HEK293 (cell line): ENCODE data around the gene PPP4C.

Source experiments
- CTCF ChIA-PET: fragments of 350-600 bp; formaldehyde crosslinking; extraction: SDS; loops from one replicate; lab custom pipeline; 2021; ENCODE audit warnings: antibody characterized with exemption; lab: Yijun Ruan, JAX
- POLR2A ChIA-PET: fragments of 300-600 bp; formaldehyde crosslinking; extraction: SDS; loops from one replicate; lab custom pipeline; 2020; ENCODE audit warnings: antibody characterized with exemption, inconsistent platforms; lab: Yijun Ruan, JAX
- H3K27ac ChIP-seq: fragments of 200-500 bp; sonication (Bioruptor generic); 2 replicates; pipeline ENCODE4 v1.5.1; 2014; ENCODE audit warnings: low read depth, low read length, control low read depth, inconsistent platforms; ENCODE audit errors: extremely low read depth
- H3K36me3 ChIP-seq, 2 experiments: fragments of 200-500 bp in 1 of 2; sonication (Bioruptor generic) in 1 of 2; 1 replicate in 1 of 2; 2 replicates in 1 of 2; pipeline ENCODE4 v1.5.1; 2014 to 2017; ENCODE audit warnings: inconsistent platforms in 2 of 2, low read length in 2 of 2; ENCODE audit not compliant: control insufficient read depth in 2 of 2, insufficient read depth in 1 of 2
- H3K4me1 ChIP-seq: fragments of 200-500 bp; sonication (Bioruptor generic); 2 replicates; pipeline ENCODE4 v1.5.1; 2014; ENCODE audit warnings: mild to moderate bottlenecking, low read length, inconsistent platforms; ENCODE audit not compliant: control insufficient read depth, insufficient read depth
- H3K4me3 ChIP-seq: 2 replicates; pipeline ENCODE4 v1.5.1; 2011; ENCODE audit warnings: low read depth, mild to moderate bottlenecking, control low read depth, low read length, moderate library complexity
- H3K9me3 ChIP-seq: fragments of 200-500 bp; sonication (Bioruptor generic); 2 replicates; pipeline ENCODE4 v1.5.1; 2014; ENCODE audit warnings: low read depth, low read length, inconsistent platforms; ENCODE audit not compliant: control insufficient read depth, insufficient read depth
- SALL2 ChIP-seq: fragments of 450-650 bp; formaldehyde crosslinking; IDR thresholded peaks from 2 replicates; pipeline ENCODE4 v1.5.0; 2017; ENCODE audit warnings: missing biosample characterization, mild to moderate bottlenecking, missing genetic modification characterization, borderline replicate concordance
- SCRT1 ChIP-seq: fragments of 450-650 bp; formaldehyde crosslinking; IDR thresholded peaks from 2 replicates; pipeline ENCODE4 v1.5.1; 2016; ENCODE audit warnings: missing biosample characterization, missing genetic modification characterization, borderline replicate concordance
- SCRT2 ChIP-seq: fragments of 450-650 bp; formaldehyde crosslinking; IDR thresholded peaks from 2 replicates; pipeline ENCODE4 v1.5.1; 2016; ENCODE audit warnings: missing biosample characterization, missing genetic modification characterization
- ZBTB11 ChIP-seq: fragments of 450-650 bp; formaldehyde crosslinking; conservative IDR thresholded peaks from 2 replicates; pipeline ENCODE4 v1.5.1; 2016; ENCODE audit warnings: low read depth, missing biosample characterization, missing genetic modification characterization
- ZNF114 ChIP-seq: fragments of 450-650 bp; formaldehyde crosslinking; IDR thresholded peaks from 2 replicates; pipeline ENCODE4 v1.5.0; 2017; ENCODE audit warnings: missing biosample characterization, missing genetic modification characterization
- ZNF239 ChIP-seq: fragments of 450-650 bp; formaldehyde crosslinking; IDR thresholded peaks from 2 replicates; pipeline ENCODE4 v1.5.1; 2016; ENCODE audit warnings: missing biosample characterization, missing genetic modification characterization
- ZNF280D ChIP-seq: fragments of 450-650 bp; formaldehyde crosslinking; IDR thresholded peaks from 2 replicates; pipeline ENCODE4 v1.5.1; 2016; ENCODE audit warnings: missing biosample characterization, missing genetic modification characterization
- ZNF302 ChIP-seq: fragments of 450-650 bp; formaldehyde crosslinking; IDR thresholded peaks from 2 replicates; pipeline ENCODE4 v1.5.1; 2016; ENCODE audit warnings: missing biosample characterization, missing genetic modification characterization, low read depth
- ZNF404 ChIP-seq: fragments of 450-650 bp; formaldehyde crosslinking; IDR thresholded peaks from 2 replicates; pipeline ENCODE4 v1.5.1; 2017; ENCODE audit warnings: missing biosample characterization, missing genetic modification characterization
- ZNF571 ChIP-seq: fragments of 450-650 bp; formaldehyde crosslinking; IDR thresholded peaks from 2 replicates; pipeline ENCODE4 v1.5.0; 2017; ENCODE audit warnings: missing biosample characterization, missing genetic modification characterization
- ZNF658 ChIP-seq: fragments of 450-650 bp; formaldehyde crosslinking; IDR thresholded peaks from 2 replicates; pipeline ENCODE4; 2016; ENCODE audit warnings: missing biosample characterization, missing genetic modification characterization
- TF ChIP-seq, protein P1 (sequence below): fragments of 450-650 bp; formaldehyde crosslinking; IDR thresholded peaks from 2 replicates; pipeline ENCODE4 v1.5.1; 2017; ENCODE audit warnings: missing biosample characterization, missing genetic modification characterization
- TF ChIP-seq, protein P2 (sequence below): fragments of 450-650 bp; formaldehyde crosslinking; IDR thresholded peaks from 2 replicates; pipeline ENCODE4 v1.5.1; 2017; ENCODE audit warnings: missing biosample characterization, missing genetic modification characterization

PPP4C gene

DNA sequence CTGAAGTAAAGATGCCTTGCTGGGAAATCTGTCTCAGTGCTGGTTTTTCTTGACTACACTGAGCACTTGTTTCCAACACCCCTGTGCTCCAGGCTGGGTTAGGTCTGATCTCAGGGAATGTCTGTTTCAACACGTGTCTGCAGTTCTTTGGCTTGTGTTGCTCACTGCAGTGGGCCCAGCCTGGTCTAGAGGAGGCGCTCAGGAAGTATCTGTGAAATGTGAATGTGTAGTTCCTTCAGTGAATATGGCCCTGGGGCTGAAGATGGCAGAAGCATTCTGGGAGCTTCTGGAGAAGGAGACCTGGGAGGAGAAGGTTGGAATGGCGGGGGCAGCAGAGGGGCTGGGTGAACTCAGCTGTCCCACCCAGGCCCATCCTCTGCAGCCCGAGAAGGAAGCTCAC, 28.3 kb downstream of the PPP4C start:
- no peak overlapping the region for H3K27ac ChIP-seq
- TF ChIP-seq ZBTB11 (tag by site-specific recombination): no peak
- no peak for TF ChIP-seq ZNF658
- TF ChIP-seq, protein P1, sequence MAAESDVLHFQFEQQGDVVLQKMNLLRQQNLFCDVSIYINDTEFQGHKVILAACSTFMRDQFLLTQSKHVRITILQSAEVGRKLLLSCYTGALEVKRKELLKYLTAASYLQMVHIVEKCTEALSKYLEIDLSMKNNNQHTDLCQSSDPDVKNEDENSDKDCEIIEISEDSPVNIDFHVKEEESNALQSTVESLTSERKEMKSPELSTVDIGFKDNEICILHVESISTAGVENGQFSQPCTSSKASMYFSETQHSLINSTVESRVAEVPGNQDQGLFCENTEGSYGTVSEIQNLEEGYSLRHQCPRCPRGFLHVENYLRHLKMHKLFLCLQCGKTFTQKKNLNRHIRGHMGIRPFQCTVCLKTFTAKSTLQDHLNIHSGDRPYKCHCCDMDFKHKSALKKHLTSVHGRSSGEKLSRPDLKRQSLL: no peak
- TF ChIP-seq, protein P2, sequence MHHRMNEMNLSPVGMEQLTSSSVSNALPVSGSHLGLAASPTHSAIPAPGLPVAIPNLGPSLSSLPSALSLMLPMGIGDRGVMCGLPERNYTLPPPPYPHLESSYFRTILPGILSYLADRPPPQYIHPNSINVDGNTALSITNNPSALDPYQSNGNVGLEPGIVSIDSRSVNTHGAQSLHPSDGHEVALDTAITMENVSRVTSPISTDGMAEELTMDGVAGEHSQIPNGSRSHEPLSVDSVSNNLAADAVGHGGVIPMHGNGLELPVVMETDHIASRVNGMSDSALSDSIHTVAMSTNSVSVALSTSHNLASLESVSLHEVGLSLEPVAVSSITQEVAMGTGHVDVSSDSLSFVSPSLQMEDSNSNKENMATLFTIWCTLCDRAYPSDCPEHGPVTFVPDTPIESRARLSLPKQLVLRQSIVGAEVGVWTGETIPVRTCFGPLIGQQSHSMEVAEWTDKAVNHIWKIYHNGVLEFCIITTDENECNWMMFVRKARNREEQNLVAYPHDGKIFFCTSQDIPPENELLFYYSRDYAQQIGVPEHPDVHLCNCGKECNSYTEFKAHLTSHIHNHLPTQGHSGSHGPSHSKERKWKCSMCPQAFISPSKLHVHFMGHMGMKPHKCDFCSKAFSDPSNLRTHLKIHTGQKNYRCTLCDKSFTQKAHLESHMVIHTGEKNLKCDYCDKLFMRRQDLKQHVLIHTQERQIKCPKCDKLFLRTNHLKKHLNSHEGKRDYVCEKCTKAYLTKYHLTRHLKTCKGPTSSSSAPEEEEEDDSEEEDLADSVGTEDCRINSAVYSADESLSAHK (tag by site-specific recombination): no peak
- TF ChIP-seq SALL2: no peak
- TF ChIP-seq SCRT1 (tag by site-specific recombination): no peak
- no peak for TF ChIP-seq ZNF571 (tag by site-specific recombination)
- TF ChIP-seq ZNF114 (tag by site-specific recombination): no peak
- no peak for TF ChIP-seq ZNF404 (tag by site-specific recombination)
- no peak for TF ChIP-seq ZNF239
- TF ChIP-seq, all 188 proteins: peak for 0
- no peaks in the 10 kb centered on the region for H3K4me1 ChIP-seq
- CTCF ChIA-PET: interaction anchor here (2.8 to 3.2 kb wide), 2 partner anchors 8 to 12 kb away, joined by 12 to 16 read pairs; partner anchors contain the start of genes GDPD3 and TBX6
- POLR2A ChIA-PET: interaction anchor here (0.6 kb wide), 1 partner anchor 644 kb away, joined by 3 read pairs; the partner anchor contains the start of gene PHKG2
- H3K9me3 ChIP-seq: no peaks in the 10 kb centered on the region
- H3K4me3 ChIP-seq: no peak overlapping the region
- H3K36me3 ChIP-seq: peaks cover 0 to 42% of the 10 kb centered on the region in 2 experiments; a peak in 2 of 3 replicates

DNA sequence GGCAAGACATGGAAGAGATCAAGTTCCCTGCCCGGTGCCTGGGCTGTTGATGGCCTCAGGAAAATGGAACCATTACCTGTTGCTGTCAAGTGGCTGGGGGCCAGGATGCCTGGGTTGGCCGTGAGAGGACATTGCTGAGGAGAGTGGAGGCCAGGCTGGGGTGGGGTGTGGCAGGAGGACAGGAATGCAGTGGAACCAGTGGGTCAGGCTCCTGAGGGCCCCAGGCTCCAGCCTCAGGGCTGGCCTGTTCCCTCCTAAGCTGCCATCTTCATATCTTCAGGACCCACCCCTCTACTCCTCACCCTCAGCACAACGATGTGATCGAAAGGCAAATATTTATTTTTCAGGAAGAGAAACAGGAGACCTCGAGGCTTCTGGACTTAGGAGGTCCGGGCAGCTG, 28.7 kb downstream of the PPP4C start:
- Histone ChIP-seq H3K4me1 (no peaks in the 10 kb centered on the region), H3K9me3 (no peaks in the 10 kb centered on the region), H3K27ac (no peak overlapping the region), H3K36me3 (peaks cover 0 to 42% of the 10 kb centered on the region in 2 experiments; a peak in 2 of 3 replicates), H3K4me3 (no peak overlapping the region)
- ChIA-PET POLR2A (no interaction called here), CTCF (interaction anchor here (2.8 to 3.2 kb wide), 2 partner anchors 8 to 12 kb away, joined by 12 to 16 read pairs; partner anchors contain the start of genes GDPD3 and TBX6)
- TF ChIP-seq SCRT2 (tag by site-specific recombination): peak; percentile 88
- 0 out of 2 replicates have a peak, but pooled peaks have one; percentile 60 for TF ChIP-seq SCRT1 (tag by site-specific recombination)
- TF ChIP-seq ZNF280D (tag by site-specific recombination): no peak
- no peak for TF ChIP-seq ZNF302
